Neural progenitor cell (in vitro differentiated cells): ENCODE results near the gene CPNE8. TPM values are rescaled to one million over a fixed set of nuclear protein-coding genes. Genes with fewer than 3 reads are reported as not detected.

Experiments used
- DNase-seq: peaks from one replicate; pipeline ENCODE4 v3.0.0-alpha.2; 2016; ENCODE audit warnings: low spot score
- H2AFZ ChIP-seq: fragments of 200-600 bp; sonication (generic); replicated peaks from 2 replicates; pipeline ENCODE4 v1.6.1; 2016; ENCODE audit warnings: antibody characterized with exemption
- H3F3A ChIP-seq: fragments of 200-600 bp; sonication (generic); 2 replicates; pipeline ENCODE4 v1.6.1; 2016; ENCODE audit warnings: antibody characterized with exemption, low read depth
- H3K27ac ChIP-seq: fragments of 200-600 bp; sonication (generic); 2 replicates; pipeline ENCODE4 v1.5.1; 2016; ENCODE audit warnings: mild to moderate bottlenecking
- H3K27me3 ChIP-seq: fragments of 200-600 bp; sonication (generic); 2 replicates; pipeline ENCODE4 v1.6.1; 2016; ENCODE audit warnings: mild to moderate bottlenecking, moderate library complexity
- H3K36me3 ChIP-seq: fragments of 200-600 bp; sonication (generic); 2 replicates; pipeline ENCODE4 v1.5.1; 2016
- H3K4me1 ChIP-seq: fragments of 200-600 bp; sonication (generic); 2 replicates; pipeline ENCODE4 v1.6.1; 2016; ENCODE audit warnings: mixed run types
- H3K4me2 ChIP-seq: fragments of 200-600 bp; sonication (generic); 2 replicates; pipeline ENCODE4 v1.6.1; 2016
- H3K4me3 ChIP-seq: fragments of 200-600 bp; sonication (generic); 2 replicates; pipeline ENCODE4 v1.5.1; 2016
- H3K79me2 ChIP-seq: fragments of 200-600 bp; sonication (generic); 2 replicates; pipeline ENCODE4 v1.6.1; 2016; ENCODE audit warnings: low read depth
- H3K9ac ChIP-seq: fragments of 200-600 bp; sonication (generic); 2 replicates; pipeline ENCODE4 v1.6.1; 2016
- H3K9me3 ChIP-seq: fragments of 200-600 bp; sonication (generic); 2 replicates; pipeline ENCODE4 v1.5.1; 2016; ENCODE audit warnings: low read depth
- H4K20me1 ChIP-seq: fragments of 200-600 bp; sonication (generic); 2 replicates; pipeline ENCODE4 v1.6.1; 2016; ENCODE audit warnings: low read depth
- H3K27ac Mint-ChIP-seq: 3 replicates; pipeline ENCODE4 v1.8.0; 2021; ENCODE audit warnings: mixed read lengths
- H3K27me3 Mint-ChIP-seq: 2 replicates; pipeline ENCODE4 v1.8.0; 2022; ENCODE audit warnings: low read depth, mild to moderate bottlenecking, inconsistent platforms, moderate library complexity, mixed read lengths; ENCODE audit not compliant: insufficient read depth
- H3K36me3 Mint-ChIP-seq: 3 replicates; pipeline ENCODE4 v1.8.0; 2021; ENCODE audit warnings: mixed read lengths
- H3K4me1 Mint-ChIP-seq: 3 replicates; pipeline ENCODE4 v1.8.0; 2021; ENCODE audit warnings: mixed read lengths
- H3K4me3 Mint-ChIP-seq: 3 replicates; pipeline ENCODE4 v1.8.0; 2021; ENCODE audit warnings: mild to moderate bottlenecking, moderate library complexity, mixed read lengths
- H3K9me3 Mint-ChIP-seq: 3 replicates; pipeline ENCODE4 v1.8.0; 2020; ENCODE audit warnings: mixed read lengths
- CTCF ChIP-seq: fragments of 200-600 bp; sonication (generic); IDR thresholded peaks from 2 replicates; pipeline ENCODE4 v1.5.1; 2017; ENCODE audit warnings: antibody characterized with exemption, mild to moderate bottlenecking
- EZH2 ChIP-seq: fragments of 200-600 bp; sonication (generic); IDR thresholded peaks from 2 replicates; pipeline ENCODE4 v1.6.1; 2017; ENCODE audit warnings: antibody characterized with exemption, mild to moderate bottlenecking, moderate library complexity
- EZH2phosphoT487 ChIP-seq: fragments of 200-600 bp; sonication (generic); IDR thresholded peaks from 2 replicates; pipeline ENCODE4 v1.6.1; 2017; ENCODE audit warnings: antibody characterized with exemption
- total RNA-seq: library from RNA; depleted of rRNA; stranded (reverse); fragments of >200 nt; gene quantifications from 2 replicates; pipeline ENCODE4 v1.2.3, GENCODE V29; 2015; ENCODE audit warnings: low replicate concordance

Gene CPNE8
- total RNA-seq, 1 donor from 2014 or later = 19.5 TPM

DNA sequence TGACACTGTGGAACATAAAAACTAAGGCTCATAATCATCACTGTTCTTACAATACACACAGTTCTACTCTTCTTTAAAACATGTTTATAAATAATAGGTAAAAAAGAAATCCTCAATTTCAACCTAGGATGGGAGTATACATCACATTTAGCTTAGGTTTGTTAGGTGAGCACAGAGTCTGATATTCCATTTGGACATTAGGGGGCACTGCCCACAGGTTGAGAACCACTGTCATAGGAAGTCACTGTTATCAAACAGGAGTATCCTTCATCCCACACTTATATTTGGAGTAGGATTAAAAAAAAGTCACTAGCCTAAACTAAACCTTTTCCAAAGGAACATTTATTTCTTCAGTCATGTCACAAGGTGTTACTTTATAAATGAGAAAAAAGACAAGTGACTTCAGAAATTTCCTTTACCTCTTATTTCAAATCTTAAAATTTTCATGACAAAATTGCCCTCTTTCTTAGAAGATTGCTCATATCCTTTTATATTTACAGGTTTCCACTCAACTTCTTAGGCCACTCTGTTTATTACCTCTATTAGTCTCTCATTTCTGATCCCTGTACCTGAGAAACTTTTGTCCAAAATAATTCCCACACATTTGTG lies 240.6 kb downstream of the CPNE8 start:
- TF ChIP-seq CTCF (peak; percentile 77), EZH2phosphoT487 (no peak), EZH2 (no peak)
- H3K27ac Mint-ChIP-seq = no peak overlapping the region
- H3K9me3 ChIP-seq = no peaks in the 10 kb centered on the region
- peaks cover 6% of the 10 kb centered on the region for H3K4me1 Mint-ChIP-seq
- no peak overlapping the region for H3K4me3 ChIP-seq
- no peak overlapping the region for H2AFZ ChIP-seq
- no peaks in the 10 kb centered on the region for H3F3A ChIP-seq
- H3K79me2 ChIP-seq = no peaks in the 10 kb centered on the region
- H3K36me3 ChIP-seq = no peaks in the 10 kb centered on the region
- H3K27ac ChIP-seq = no peak overlapping the region
- peaks cover 9% of the 10 kb centered on the region for H3K9me3 Mint-ChIP-seq
- peaks cover 2% of the 10 kb centered on the region for H3K36me3 Mint-ChIP-seq
- peak; percentile 44 for DNase-seq
- no peaks in the 10 kb centered on the region for H3K27me3 ChIP-seq
- H3K27me3 Mint-ChIP-seq = no peaks in the 10 kb centered on the region
- H3K4me3 Mint-ChIP-seq = no peak overlapping the region
- H3K4me2 ChIP-seq = no peak overlapping the region
- no peak overlapping the region for H3K9ac ChIP-seq
- H3K4me1 ChIP-seq = no peaks in the 10 kb centered on the region
- H4K20me1 ChIP-seq = no peaks in the 10 kb centered on the region

- no peaks in the 10 kb centered on the region for H3K4me1 Mint-ChIP-seq
- Histone ChIP-seq H3K4me2 (no peak overlapping the region), H3K36me3 (no peaks in the 10 kb centered on the region)
Observed at GRCh38 chr12:38662829-38663228, 242.6 kb downstream of the CPNE8 start.

GRCh38 chr12:38653650-38654049 lies 251.7 kb downstream of the CPNE8 start:
- peaks cover 3% of the 10 kb centered on the region for H3K36me3 Mint-ChIP-seq
- no peak overlapping the region for H3K9ac ChIP-seq
- no peaks in the 10 kb centered on the region for H3K79me2 ChIP-seq
- TF ChIP-seq CTCF = no peak
- no peak for TF ChIP-seq EZH2
- no peak for TF ChIP-seq EZH2phosphoT487
- H3K4me1 ChIP-seq = no peaks in the 10 kb centered on the region
- no peak overlapping the region for H3K4me3 ChIP-seq
- no peak overlapping the region for H3K27ac Mint-ChIP-seq
- no peak overlapping the region for H2AFZ ChIP-seq
- H3K9me3 ChIP-seq = no peaks in the 10 kb centered on the region
- no peak overlapping the region for H3K4me2 ChIP-seq
- no peaks in the 10 kb centered on the region for H3K9me3 Mint-ChIP-seq
- no peak overlapping the region for H3K4me3 Mint-ChIP-seq
- no peak overlapping the region for H3K27ac ChIP-seq
- no peak for DNase-seq
- H4K20me1 ChIP-seq = no peaks in the 10 kb centered on the region
- no peaks in the 10 kb centered on the region for H3K27me3 ChIP-seq
- peaks cover 5% of the 10 kb centered on the region for H3K4me1 Mint-ChIP-seq
- H3K27me3 Mint-ChIP-seq = no peaks in the 10 kb centered on the region
- H3F3A ChIP-seq = no peaks in the 10 kb centered on the region
- no peaks in the 10 kb centered on the region for H3K36me3 ChIP-seq

More at GRCh38 chr12:38662829-38663228, 242.6 kb downstream of the CPNE8 start:
- H3F3A ChIP-seq = no peaks in the 10 kb centered on the region
- no peak overlapping the region for H3K9ac ChIP-seq
- H3K36me3 Mint-ChIP-seq = peaks cover 6% of the 10 kb centered on the region
- no peaks in the 10 kb centered on the region for H3K27me3 ChIP-seq
- no peak overlapping the region for H3K4me3 Mint-ChIP-seq
- no peaks in the 10 kb centered on the region for H4K20me1 ChIP-seq
- H3K27ac Mint-ChIP-seq = no peak overlapping the region
- TF ChIP-seq EZH2phosphoT487 (no peak), CTCF (no peak), EZH2 (no peak)
- DNase-seq = no peak
- H3K4me3 ChIP-seq = no peak overlapping the region
- H2AFZ ChIP-seq = no peak overlapping the region
- no peaks in the 10 kb centered on the region for H3K9me3 ChIP-seq
- H3K27me3 Mint-ChIP-seq = no peaks in the 10 kb centered on the region
- peaks cover 19% of the 10 kb centered on the region for H3K9me3 Mint-ChIP-seq
- H3K27ac ChIP-seq = no peak overlapping the region
- no peaks in the 10 kb centered on the region for H3K79me2 ChIP-seq
- no peaks in the 10 kb centered on the region for H3K4me1 ChIP-seq
